OCI-LY1 (cell line): Measurements from ENCODE around the gene C19orf18.
"Not testable (repeated sequence)": the region's sequence is repeated elsewhere in the genome, so short reads cannot be mapped to it uniquely, and the experiment has no call there.

Source experiments
- H2AFZ ChIP-seq: fragments of 200-600 bp; sonication (generic), shearing (Covaris generic); 2 replicates; pipeline ENCODE4 v1.6.0; 2014; ENCODE audit warnings: antibody characterized with exemption, mild to moderate bottlenecking, low read length
- H3F3A ChIP-seq: fragments of 200-600 bp; sonication (generic), shearing (Covaris generic); 2 replicates; pipeline ENCODE4 v1.6.0; 2014; ENCODE audit warnings: mild to moderate bottlenecking, antibody characterized with exemption, low read length, moderate library complexity; ENCODE audit not compliant: insufficient read depth
- H3K27ac ChIP-seq: fragments of 200-600 bp; sonication (generic); 2 replicates; pipeline ENCODE4 v1.5.1; 2014; ENCODE audit warnings: low read length, mixed run types, mild to moderate bottlenecking, low read depth; ENCODE audit not compliant: poor library complexity, severe bottlenecking
- H3K27me3 ChIP-seq: fragments of 200-600 bp; sonication (generic); 2 replicates; pipeline ENCODE4 v1.6.0; 2014; ENCODE audit warnings: antibody characterized with exemption, mild to moderate bottlenecking, low read length, moderate library complexity; ENCODE audit not compliant: insufficient read depth
- H3K36me3 ChIP-seq: fragments of 200-600 bp; sonication (generic); 2 replicates; pipeline ENCODE4 v1.6.1; 2014; ENCODE audit warnings: mild to moderate bottlenecking, antibody characterized with exemption, low read length, moderate library complexity, mixed read lengths; ENCODE audit not compliant: insufficient read depth
- H3K4me1 ChIP-seq: fragments of 200-600 bp; sonication (generic); 2 replicates; pipeline ENCODE4 v1.5.1; 2014; ENCODE audit warnings: mild to moderate bottlenecking, low read length, moderate library complexity; ENCODE audit not compliant: insufficient read depth, severe bottlenecking
- H3K4me2 ChIP-seq: fragments of 200-600 bp; sonication (generic), shearing (Covaris generic); 2 replicates; pipeline ENCODE4 v1.6.1; 2014; ENCODE audit warnings: low read length
- H3K4me3 ChIP-seq: fragments of 200-600 bp; sonication (generic); 2 replicates; pipeline ENCODE4 v1.5.1; 2014; ENCODE audit warnings: low read length, low read depth, mild to moderate bottlenecking, mixed read lengths; ENCODE audit not compliant: poor library complexity, severe bottlenecking
- H3K79me2 ChIP-seq: fragments of 200-600 bp; shearing (Covaris generic); 2 replicates; pipeline ENCODE4 v1.6.1; 2016; ENCODE audit warnings: mixed run types, low read length, mixed read lengths; ENCODE audit not compliant: insufficient read depth
- H3K9ac ChIP-seq: fragments of 200-600 bp; sonication (generic), shearing (Covaris generic); 2 replicates; pipeline ENCODE4 v1.6.1; 2014; ENCODE audit warnings: mild to moderate bottlenecking, low read length, mixed read lengths
- H3K9me2 ChIP-seq: fragments of 200-600 bp; sonication (generic), shearing (Covaris generic); 2 replicates; pipeline ENCODE4 v1.6.1; 2014; ENCODE audit warnings: low read depth, mild to moderate bottlenecking, low read length, mixed read lengths
- H3K9me3 ChIP-seq: fragments of 200-600 bp; shearing (Covaris generic); 2 replicates; pipeline ENCODE4 v1.6.1; 2014; ENCODE audit warnings: low read length, mixed read lengths
- H4K20me1 ChIP-seq: fragments of 200-600 bp; sonication (generic), shearing (Covaris generic); 2 replicates; pipeline ENCODE4 v1.6.0; 2016; ENCODE audit warnings: mild to moderate bottlenecking, low read length; ENCODE audit not compliant: insufficient read depth
- CTCF ChIP-seq: fragments of 200-600 bp; sonication (generic), shearing (Covaris generic); IDR thresholded peaks from 2 replicates; pipeline ENCODE4 v1.5.1; 2017; ENCODE audit warnings: mild to moderate bottlenecking, antibody characterized with exemption, low read length, moderate library complexity, mixed read lengths
- EZH2 ChIP-seq: fragments of 200-600 bp; sonication (generic), shearing (Covaris generic); IDR thresholded peaks from 2 replicates; pipeline ENCODE4 v1.8.0; 2017; ENCODE audit warnings: borderline replicate concordance, mixed run types, mild to moderate bottlenecking, antibody characterized with exemption, low read length, moderate library complexity, mixed read lengths

The C19orf18 gene

GRCh38 chr19:57916168-57916995 is 58.0 kb downstream of the C19orf18 start, which contains the start of gene ZNF417:
Gene ZNF417 (minus strand): TSS chr19:57916592. CDS start chr19:57916411, 181 bp downstream.
- not testable (repeated sequence) for H3K27ac ChIP-seq, H3K4me1 ChIP-seq, H3K9me2 ChIP-seq, H3F3A ChIP-seq, H3K27me3 ChIP-seq, H3K79me2 ChIP-seq, H3K9me3 ChIP-seq, H4K20me1 ChIP-seq
- Histone ChIP-seq H3K4me3 (peak within 1 kb of the TSS; percentile 99), H3K4me2 (peak within 1 kb of the TSS; percentile 89), H3K9ac (peak within 1 kb of the TSS; percentile 97), H2AFZ (peak within 1 kb of the TSS; percentile 47; the same call in 1 of the 2 replicates), H3K36me3 (peaks cover 35% of the 10 kb centered on the region)
- TF ChIP-seq CTCF: peak; percentile 52

GRCh38 chr19:57914531-57914930 is 59.8 kb downstream of the C19orf18 start:
- peaks cover 50% of the 10 kb centered on the region for H3K36me3 ChIP-seq
- no peak overlapping the region for H3K4me2 ChIP-seq
- H3K4me3 ChIP-seq: no peak overlapping the region

More at GRCh38 chr19:57914531-57914930, 59.8 kb downstream of the C19orf18 start:
- Histone ChIP-seq H3K9ac (no peak overlapping the region), H3K9me2 (no peaks in the 10 kb centered on the region), H3F3A (no peaks in the 10 kb centered on the region), H4K20me1 (no peaks in the 10 kb centered on the region), H3K27me3 (no peaks in the 10 kb centered on the region), H3K79me2 (peaks cover 9% of the 10 kb centered on the region; the same call in 1 of the 2 replicates), H3K27ac (no peak overlapping the region), H2AFZ (no peak overlapping the region), H3K9me3 (0 out of 2 replicates have a peak, but pooled peaks cover 2% of the 10 kb centered on the region), H3K4me1 (peaks cover 9% of the 10 kb centered on the region)
- no peak for TF ChIP-seq EZH2
- TF ChIP-seq CTCF: no peak
